ENCODE results near the gene EVPLL. TPM values are rescaled to one million over a fixed set of nuclear protein-coding genes. Genes with fewer than 3 reads are reported as not detected.
"Not testable (repeated sequence)": the region's sequence is repeated elsewhere in the genome, so short reads cannot be mapped to it uniquely, and the experiment has no call there.

EVPLL gene
- total and polyA plus RNA-seq, 8 donors = 0.09 TPM; not detected in 7

- WGBS, 2 donors = 48 to 51% methylated on average over 33 to 36 of the region's 36 CpGs
- no peak for FAIRE-seq
- H3K27me3 ChIP-seq = no peaks in the 10 kb centered on the region
- no peak for TF ChIP-seq CTCF (IDR thresholded peaks at IDR 0.05)
- no peak overlapping the region for H3K4me3 ChIP-seq
- no peaks in the 10 kb centered on the region for H3K9me3 ChIP-seq
- no peak overlapping the region for H3K27ac ChIP-seq
- no peak for ATAC-seq
- no peaks in the 10 kb centered on the region for H3K36me3 ChIP-seq
- no peak for DNase-seq
- H3K4me1 ChIP-seq = no peaks in the 10 kb centered on the region
- intact Hi-C loops (cut with DNase I) = no loop called here
These were observed 5.0 kb downstream of the EVPLL start for GRCh38 chr17:18382441-18383078.

GRCh38 chr17:18383079-18383481 is 5.5 kb downstream of the EVPLL start:
- H3K36me3 ChIP-seq; intact Hi-C loops (cut with DNase I); DNase-seq; H3K27me3 ChIP-seq; H3K4me1 ChIP-seq; H3K4me3 ChIP-seq; FAIRE-seq; H3K9me3 ChIP-seq; H3K27ac ChIP-seq: not testable (repeated sequence)
- peak in 1 of 4 donors; percentile 35 for ATAC-seq
- 6 to 8% methylated on average over 25 to 36 of the region's 36 CpGs for WGBS, 2 donors

GRCh38 chr17:18384271-18384670 is 6.7 kb downstream of the EVPLL start:
- H3K4me1 ChIP-seq; H3K27ac ChIP-seq; H3K4me3 ChIP-seq; intact Hi-C loops (cut with DNase I); H3K36me3 ChIP-seq; H3K27me3 ChIP-seq; DNase-seq; FAIRE-seq; ATAC-seq; H3K9me3 ChIP-seq: not testable (repeated sequence)
- WGBS, 2 donors = 66 to 81% methylated on average over 7 of the region's 7 CpGs

GRCh38 chr17:18387583-18387982 is 10.0 kb downstream of the EVPLL start:
- H3K4me3 ChIP-seq; H3K4me1 ChIP-seq; H3K27ac ChIP-seq; ATAC-seq; DNase-seq; FAIRE-seq; intact Hi-C loops (cut with DNase I); H3K27me3 ChIP-seq; H3K9me3 ChIP-seq; H3K36me3 ChIP-seq: not testable (repeated sequence)
- WGBS, 2 donors = 55 to 75% methylated on average over 5 of the region's 5 CpGs

GRCh38 chr17:18388266-18388665 is 10.7 kb downstream of the EVPLL start:
- 69 to 74% methylated on average over 4 of the region's 4 CpGs for WGBS, 2 donors
- H3K27ac ChIP-seq; H3K4me3 ChIP-seq; ATAC-seq; H3K4me1 ChIP-seq; intact Hi-C loops (cut with DNase I); H3K36me3 ChIP-seq; DNase-seq; H3K27me3 ChIP-seq; H3K9me3 ChIP-seq; FAIRE-seq: not testable (repeated sequence)

- intact Hi-C loops (cut with DNase I); H3K27ac ChIP-seq: not testable (repeated sequence)
- ATAC-seq = peak in 2 of 4 donors; percentile 51 to 63
These were observed 11.2 kb downstream of the EVPLL start for GRCh38 chr17:18388728-18389127.

GRCh38 chr17:18401872-18402590 is 24.5 kb downstream of the EVPLL start:
- H3K36me3 ChIP-seq; H3K4me3 ChIP-seq; intact Hi-C loops (cut with DNase I); DNase-seq; H3K9me3 ChIP-seq; H3K4me1 ChIP-seq; H3K27me3 ChIP-seq; FAIRE-seq; H3K27ac ChIP-seq: not testable (repeated sequence)
- ATAC-seq = peak in 1 of 4 donors; percentile 54
- 39 to 45% methylated on average over 7 of the region's 7 CpGs for WGBS, 2 donors

More at GRCh38 chr17:18388728-18389127, 11.2 kb downstream of the EVPLL start:
- FAIRE-seq, H3K9me3 ChIP-seq, H3K36me3 ChIP-seq, DNase-seq, H3K4me3 ChIP-seq, H3K27me3 ChIP-seq, H3K4me1 ChIP-seq: not testable (repeated sequence)
- WGBS, 2 donors = 67 to 82% methylated on average over 3 to 6 of the region's 10 CpGs

- 11 to 12% methylated on average over 4 of the region's 5 CpGs for WGBS, 2 donors
- ATAC-seq, FAIRE-seq: not testable (repeated sequence)
These were observed 25.6 kb downstream of the EVPLL start for GRCh38 chr17:18403166-18403565.

GRCh38 chr17:18403604-18404003 is 26.0 kb downstream of the EVPLL start:
- H3K36me3 ChIP-seq; H3K27ac ChIP-seq; H3K27me3 ChIP-seq; H3K9me3 ChIP-seq; H3K4me3 ChIP-seq; FAIRE-seq; ATAC-seq; DNase-seq; intact Hi-C loops (cut with DNase I); H3K4me1 ChIP-seq: not testable (repeated sequence)
- 33% methylated on average over 1 to 2 of the region's 5 CpGs for WGBS, 2 donors

More at GRCh38 chr17:18403166-18403565, 25.6 kb downstream of the EVPLL start:
- H3K4me1 ChIP-seq; intact Hi-C loops (cut with DNase I); H3K36me3 ChIP-seq; DNase-seq; H3K9me3 ChIP-seq; H3K27me3 ChIP-seq; H3K27ac ChIP-seq; H3K4me3 ChIP-seq: not testable (repeated sequence)

- H3K36me3 ChIP-seq; intact Hi-C loops (cut with DNase I); ATAC-seq; H3K27ac ChIP-seq; H3K9me3 ChIP-seq; DNase-seq; FAIRE-seq; H3K27me3 ChIP-seq; H3K4me3 ChIP-seq; H3K4me1 ChIP-seq: not testable (repeated sequence)
- 30 to 31% methylated on average over 3 of the region's 3 CpGs for WGBS, 2 donors
These were observed 31.3 kb downstream of the EVPLL start for GRCh38 chr17:18408906-18409305.

GRCh38 chr17:18409321-18409720 is 31.7 kb downstream of the EVPLL start:
- H3K27ac ChIP-seq; DNase-seq; intact Hi-C loops (cut with DNase I); H3K36me3 ChIP-seq; FAIRE-seq; H3K4me1 ChIP-seq; H3K9me3 ChIP-seq; H3K27me3 ChIP-seq; ATAC-seq; H3K4me3 ChIP-seq: not testable (repeated sequence)
- 16 to 19% methylated on average over 6 of the region's 6 CpGs for whole genome bisulfite sequencing, 2 donors
